Inferior parietal cortex (tissue), 1 donor: ENCODE data around the gene SORT1.
A peak's percentile ranks its signal among the peaks of the same experiment; 100 is the strongest.
"Not testable (repeated sequence)": the region's sequence is repeated elsewhere in the genome, so short reads cannot be mapped to it uniquely, and the experiment has no call there.

Experiments
- DNase-seq: peaks from one replicate; pipeline ENCODE4 v3.0.0-alpha.2; 2016; ENCODE audit errors: extremely low spot score

The SORT1 gene

GRCh38 chr1:109379907-109380306 lies 17.8 kb downstream of the SORT1 start:
- DNase-seq: no peak

GRCh38 chr1:109379422-109379821 lies 18.3 kb downstream of the SORT1 start:
- no peak for DNase-seq

GRCh38 chr1:109377698-109378097 lies 20.0 kb downstream of the SORT1 start:
- no peak for DNase-seq

- DNase-seq: not testable (repeated sequence)
These were observed 24.0 kb downstream of the SORT1 start for GRCh38 chr1:109373696-109374095.

- no peak for DNase-seq
These were observed 24.6 kb downstream of the SORT1 start for GRCh38 chr1:109373126-109373525.

GRCh38 chr1:109372281-109372680 lies 25.4 kb downstream of the SORT1 start:
- no peak for DNase-seq

GRCh38 chr1:109371341-109371739 lies 26.4 kb downstream of the SORT1 start:
- peak; percentile 59 for DNase-seq

- peak; percentile 57 for DNase-seq
These were observed 26.9 kb downstream of the SORT1 start for GRCh38 chr1:109370712-109371340.

GRCh38 chr1:109369167-109369746 lies 28.5 kb downstream of the SORT1 start:
- no peak for DNase-seq

GRCh38 chr1:109368464-109368863 lies 29.3 kb downstream of the SORT1 start:
- no peak for DNase-seq

GRCh38 chr1:109367626-109368025 lies 30.1 kb downstream of the SORT1 start:
- no peak for DNase-seq

- no peak for DNase-seq
These were observed 32.0 kb downstream of the SORT1 start for GRCh38 chr1:109365642-109366204.

- no peak for DNase-seq
These were observed 36.1 kb downstream of the SORT1 start for GRCh38 chr1:109361649-109362048.

GRCh38 chr1:109361069-109361468 lies 36.6 kb downstream of the SORT1 start:
- no peak for DNase-seq

- DNase-seq: no peak
These were observed 40.1 kb downstream of the SORT1 start for GRCh38 chr1:109357616-109358015.

GRCh38 chr1:109356915-109357314 lies 40.8 kb downstream of the SORT1 start:
- DNase-seq: no peak

GRCh38 chr1:109356505-109356904 lies 41.2 kb downstream of the SORT1 start:
- no peak for DNase-seq

- no peak for DNase-seq
These were observed 42.8 kb downstream of the SORT1 start for GRCh38 chr1:109354929-109355328.

- no peak for DNase-seq
These were observed 46.3 kb downstream of the SORT1 start for GRCh38 chr1:109351457-109351856.

GRCh38 chr1:109350655-109351054 lies 47.1 kb downstream of the SORT1 start:
- DNase-seq: no peak

GRCh38 chr1:109350182-109350581 lies 47.5 kb downstream of the SORT1 start:
- DNase-seq: no peak

- DNase-seq: no peak
These were observed 50.2 kb downstream of the SORT1 start for GRCh38 chr1:109347511-109347910.
